T-helper 2 cell treated with Interferon-gamma antibody and Interleukin-4, amounts not matched to agents 5 μg/mL and 100 μg/mL, for 36 hours (primary cell): ENCODE results near the gene AMY1B.
"Not testable (repeated sequence)": the region's sequence is repeated elsewhere in the genome, so short reads cannot be mapped to it uniquely, and the experiment has no call there.

Experiments
- DNase-seq: peaks from one replicate; pipeline ENCODE4 v3.0.0; 2021; ENCODE audit warnings: low spot score
- H3K27ac Mint-ChIP-seq: one replicate; pipeline ENCODE4 v1.8.0; 2021; ENCODE audit warnings: mild to moderate bottlenecking, mixed read lengths
- H3K27me3 Mint-ChIP-seq: one replicate; pipeline ENCODE4 v1.8.0; 2021; ENCODE audit warnings: low read depth, mixed read lengths
- H3K36me3 Mint-ChIP-seq: one replicate; pipeline ENCODE4 v1.8.0; 2021; ENCODE audit warnings: low read depth, mixed read lengths
- H3K4me1 Mint-ChIP-seq: one replicate; pipeline ENCODE4 v1.8.0; 2021; ENCODE audit warnings: low read depth, mixed read lengths
- H3K4me3 Mint-ChIP-seq: one replicate; pipeline ENCODE4 v1.8.0; 2022; ENCODE audit warnings: mild to moderate bottlenecking, moderate library complexity, mixed read lengths
- H3K9me3 Mint-ChIP-seq: one replicate; pipeline ENCODE4 v1.8.0; 2021; ENCODE audit warnings: mixed read lengths

Gene AMY1B

DNA sequence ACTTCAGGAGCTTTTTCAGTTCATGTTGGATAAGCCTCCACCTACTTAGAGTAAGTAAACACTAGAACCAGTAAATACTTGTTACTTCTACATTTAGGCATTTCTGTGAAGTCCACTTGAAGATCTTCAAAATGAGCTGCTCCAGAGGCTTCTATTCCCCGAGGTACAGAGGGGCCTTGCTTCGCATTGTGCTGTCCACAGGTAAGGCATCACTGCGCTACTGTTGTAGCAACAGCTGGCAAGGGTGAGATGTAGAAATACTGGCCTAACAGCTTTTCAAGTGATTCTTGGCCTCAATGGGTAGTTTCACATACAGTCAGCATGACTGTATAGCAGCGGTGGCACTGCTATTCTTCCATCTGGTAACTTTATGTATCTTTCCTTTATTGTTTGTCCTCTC is 45.1 kb downstream of the AMY1B start:
- H3K27ac Mint-ChIP-seq, H3K27me3 Mint-ChIP-seq: not testable (repeated sequence)

DNA sequence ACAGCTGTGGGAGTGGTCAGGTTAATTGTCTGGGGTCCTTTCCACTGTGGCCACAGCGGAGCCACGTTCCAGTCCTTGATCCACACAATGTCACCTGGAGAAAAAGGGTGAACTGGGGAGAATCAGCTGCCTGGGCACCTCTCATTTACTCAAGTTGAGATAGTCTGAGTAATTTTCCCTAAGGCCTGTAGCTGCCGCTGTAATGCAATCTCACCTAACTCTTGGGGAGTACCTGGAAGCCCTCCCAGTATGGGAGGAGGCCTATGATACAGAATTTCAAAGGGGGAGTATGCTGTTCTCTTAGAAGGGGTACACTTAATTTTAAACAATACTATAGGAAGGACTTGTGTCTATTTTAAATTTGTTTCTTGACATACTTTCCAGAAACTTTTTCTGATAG is 45.7 kb downstream of the AMY1B start:
- H3K4me1 Mint-ChIP-seq, H3K36me3 Mint-ChIP-seq, H3K4me3 Mint-ChIP-seq, DNase-seq, H3K9me3 Mint-ChIP-seq, H3K27ac Mint-ChIP-seq, H3K27me3 Mint-ChIP-seq: not testable (repeated sequence)

More for the DNA sequence above, 45.1 kb downstream of the AMY1B start:
- H3K36me3 Mint-ChIP-seq, H3K9me3 Mint-ChIP-seq, DNase-seq, H3K4me1 Mint-ChIP-seq, H3K4me3 Mint-ChIP-seq: not testable (repeated sequence)

DNA sequence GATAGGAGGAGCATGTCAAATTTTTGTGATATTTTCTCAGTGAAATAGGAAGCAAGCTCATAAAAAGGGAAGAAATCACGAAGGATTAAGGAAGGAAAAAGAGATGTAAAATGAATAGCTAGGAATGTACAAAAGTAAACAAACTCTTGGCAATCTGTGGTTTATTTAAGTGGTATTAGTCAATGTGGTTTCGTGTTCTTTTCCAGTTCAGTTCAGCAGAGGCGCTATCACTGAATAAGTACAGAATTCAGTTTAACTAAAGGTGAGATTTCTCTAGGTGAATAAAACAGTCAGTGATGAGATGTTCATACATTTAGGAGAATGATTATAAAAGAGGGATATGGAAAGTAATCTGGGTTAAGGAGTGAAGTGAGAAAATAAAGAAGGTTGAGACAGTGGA is 52.1 kb downstream of the AMY1B start:
- not testable (repeated sequence) for H3K9me3 Mint-ChIP-seq, H3K4me1 Mint-ChIP-seq, H3K27ac Mint-ChIP-seq, H3K36me3 Mint-ChIP-seq, DNase-seq, H3K4me3 Mint-ChIP-seq, H3K27me3 Mint-ChIP-seq

DNA sequence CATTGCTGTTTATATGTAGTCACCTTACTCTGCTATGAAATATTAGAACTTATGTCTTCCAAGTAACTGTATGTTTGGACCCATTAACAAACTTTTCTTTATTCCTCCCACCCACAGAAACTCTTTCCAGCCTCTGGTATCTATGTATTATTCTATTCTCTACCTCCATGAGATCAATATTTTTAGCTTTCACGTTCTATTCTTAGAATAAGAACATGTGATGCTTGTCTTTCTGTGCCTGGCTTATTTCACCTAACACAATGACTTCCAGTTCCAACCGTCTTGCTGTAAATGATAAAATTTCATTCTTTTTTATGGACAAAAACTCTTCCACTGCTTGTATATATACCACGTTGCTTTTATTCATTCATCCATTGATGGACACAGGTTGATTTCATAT is 54.8 kb downstream of the AMY1B start:
- H3K36me3 Mint-ChIP-seq, H3K27ac Mint-ChIP-seq, H3K27me3 Mint-ChIP-seq, H3K4me3 Mint-ChIP-seq, H3K9me3 Mint-ChIP-seq, DNase-seq, H3K4me1 Mint-ChIP-seq: not testable (repeated sequence)
